HG03520 (cell line): ENCODE results near the gene ISG15.
"Not testable (repeated sequence)": the region's sequence is repeated elsewhere in the genome, so short reads cannot be mapped to it uniquely, and the experiment has no call there.

ENCODE experiments used
- ATAC-seq: cut with Tn5 transposase; IDR thresholded peaks from one replicate; pipeline ENCODE4 v1.9.1; 2021; ENCODE audit warnings: mild to moderate bottlenecking, moderate library complexity; ENCODE audit not compliant: unreplicated experiment

The ISG15 gene

DNA sequence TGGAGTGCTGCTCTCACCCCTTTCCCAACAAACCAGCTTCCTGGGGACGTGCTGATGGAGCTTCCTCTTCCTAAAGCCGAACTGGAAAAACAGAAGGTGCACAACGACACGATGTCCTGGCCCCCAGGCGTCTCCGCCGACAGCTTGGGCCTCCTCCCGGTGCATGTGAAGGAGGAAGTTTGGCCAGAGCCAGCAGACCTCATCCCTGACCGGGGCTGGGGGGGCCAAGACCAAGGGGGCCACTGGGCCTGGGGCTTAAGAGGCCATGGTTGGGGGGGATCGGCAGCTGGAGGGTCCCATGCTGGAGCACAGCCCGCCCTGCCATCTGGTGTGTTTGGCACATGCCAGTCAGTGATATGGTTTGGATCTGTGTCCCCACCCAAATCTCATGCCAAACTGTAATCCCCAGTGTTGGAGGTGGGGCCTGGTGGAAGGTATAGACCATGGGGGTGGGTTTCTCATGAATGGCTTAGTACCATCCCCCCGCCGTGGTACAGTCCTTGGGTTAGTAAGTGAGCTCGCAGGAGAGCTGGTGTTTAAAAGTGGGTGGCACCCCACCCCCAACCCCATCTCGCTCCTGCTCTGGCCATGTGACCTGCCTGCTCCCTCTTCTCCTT, 19.8 kb upstream of the ISG15 start:
- no peak for ATAC-seq

DNA sequence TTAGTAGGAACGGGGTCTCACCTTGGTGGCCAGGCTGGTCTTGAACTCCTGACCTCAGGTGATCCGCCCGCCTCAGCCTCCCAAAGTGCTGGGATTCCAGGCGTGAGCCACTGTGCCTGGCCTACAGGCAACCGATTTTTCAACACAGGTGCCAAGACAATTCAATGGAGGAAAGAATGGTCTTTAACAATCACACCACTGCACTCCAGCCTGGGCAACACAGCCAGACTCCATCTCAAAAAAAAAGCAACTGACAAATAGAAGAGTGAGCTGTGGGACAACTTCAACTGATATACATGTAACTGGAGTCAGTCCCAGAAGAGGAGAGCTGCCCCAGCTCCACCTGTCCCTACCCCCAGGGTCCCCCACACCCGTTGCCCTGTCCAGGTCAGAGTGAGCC, 18.8 kb upstream of the ISG15 start:
- ATAC-seq: not testable (repeated sequence)

DNA sequence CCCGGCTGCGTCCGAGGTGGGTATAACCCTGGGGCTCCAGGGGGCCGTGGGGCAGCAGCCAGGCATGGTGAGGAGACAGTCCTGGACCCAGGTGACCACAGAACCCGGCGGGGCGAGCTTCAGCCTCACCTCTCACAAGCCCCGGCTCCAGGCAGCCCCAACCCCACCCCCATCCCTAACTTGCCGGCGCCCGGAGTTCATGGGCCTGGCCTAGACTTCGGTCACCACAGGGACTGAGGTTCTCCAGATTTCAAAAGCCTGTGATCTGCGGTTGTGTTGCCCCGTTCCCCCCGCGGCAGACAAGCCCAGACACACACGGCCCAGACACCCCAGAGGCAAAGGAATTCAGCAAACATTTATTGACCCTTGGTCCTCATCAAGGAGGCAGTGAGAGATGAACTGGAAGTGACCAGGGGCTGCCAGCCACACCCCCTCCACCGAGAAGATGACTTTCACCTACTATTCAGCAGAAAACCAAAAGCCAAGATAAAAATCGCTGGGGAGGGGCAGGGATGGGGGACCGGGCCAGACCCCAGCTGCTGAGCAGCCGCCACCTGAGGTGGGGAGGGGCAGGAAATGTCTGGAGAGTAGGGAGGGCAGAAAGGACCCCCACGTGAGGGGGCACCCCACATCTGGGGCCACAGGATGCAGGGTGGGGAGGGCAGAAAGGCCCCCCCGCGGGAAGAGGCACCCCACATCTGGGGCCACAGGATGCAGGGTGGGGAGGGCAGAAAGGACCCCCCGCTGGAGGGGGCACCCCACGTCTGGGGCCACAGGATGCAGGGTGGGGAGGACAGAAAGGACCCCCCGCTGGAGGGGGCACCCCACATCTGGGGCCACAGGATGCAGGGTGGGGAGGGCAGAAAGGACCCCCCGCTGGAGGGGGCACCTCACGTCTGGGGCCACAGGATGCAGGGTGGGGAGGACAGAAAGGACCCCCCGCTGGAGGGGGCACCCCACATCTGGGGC, 17.3 kb upstream of the ISG15 start:
- no peak for ATAC-seq

DNA sequence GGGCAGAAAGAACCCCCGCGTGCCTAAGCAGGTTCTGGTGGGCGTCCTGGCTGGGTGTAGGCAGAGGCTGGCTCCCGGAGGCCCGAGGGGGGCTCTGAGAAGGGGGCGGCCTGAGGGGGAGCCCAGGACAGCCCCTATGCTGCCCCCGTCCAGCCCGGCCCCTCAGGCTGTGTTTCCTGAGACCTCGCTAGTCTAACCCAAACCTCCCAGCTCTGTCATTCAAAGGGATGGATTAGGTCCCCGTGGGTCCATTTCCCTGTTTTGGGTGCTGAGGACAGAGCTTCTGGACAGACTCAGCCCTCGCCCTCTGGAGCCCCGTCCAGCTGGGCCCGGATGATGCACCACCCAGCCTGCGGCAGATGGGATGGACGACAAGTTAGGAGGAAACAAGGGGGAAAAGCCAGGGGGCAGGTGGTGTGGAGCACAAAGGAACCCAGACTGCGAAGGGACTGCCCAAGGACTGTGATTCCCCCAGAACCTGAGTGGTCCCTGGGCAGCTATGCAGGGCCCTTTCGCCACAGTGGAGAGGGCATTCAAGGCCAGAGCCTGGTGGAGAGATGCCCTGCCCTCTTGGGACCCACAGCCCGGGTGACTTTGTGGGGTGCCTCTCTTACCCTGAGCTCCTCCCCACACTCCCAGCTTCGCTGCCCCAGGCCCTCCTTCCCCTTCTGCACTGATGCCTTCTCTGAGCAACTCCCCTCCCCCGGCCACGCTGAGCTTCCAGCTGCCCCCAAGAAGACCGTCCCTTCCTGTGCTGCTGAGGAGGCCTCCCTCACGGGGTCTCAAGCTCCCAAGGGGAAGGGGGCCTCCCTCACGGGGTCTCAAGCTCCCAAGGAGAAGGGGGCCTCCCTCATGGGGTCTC, 16.2 kb upstream of the ISG15 start:
- no peak for ATAC-seq

DNA sequence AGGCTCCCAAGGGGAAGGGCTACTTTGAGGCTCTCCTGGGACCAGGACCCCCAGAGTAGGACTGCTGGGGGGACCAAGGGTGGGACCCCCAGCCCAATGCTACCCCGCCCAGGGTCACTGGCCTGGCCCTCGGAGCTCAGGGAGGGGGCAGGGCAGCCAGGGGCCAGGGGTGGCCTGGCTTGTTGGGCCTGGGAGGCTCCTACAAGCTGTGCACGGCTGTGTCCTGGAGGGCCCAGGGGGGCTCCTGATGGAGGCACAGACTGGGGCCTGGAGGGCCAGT, 15.6 kb upstream of the ISG15 start:
- ATAC-seq: no peak

DNA sequence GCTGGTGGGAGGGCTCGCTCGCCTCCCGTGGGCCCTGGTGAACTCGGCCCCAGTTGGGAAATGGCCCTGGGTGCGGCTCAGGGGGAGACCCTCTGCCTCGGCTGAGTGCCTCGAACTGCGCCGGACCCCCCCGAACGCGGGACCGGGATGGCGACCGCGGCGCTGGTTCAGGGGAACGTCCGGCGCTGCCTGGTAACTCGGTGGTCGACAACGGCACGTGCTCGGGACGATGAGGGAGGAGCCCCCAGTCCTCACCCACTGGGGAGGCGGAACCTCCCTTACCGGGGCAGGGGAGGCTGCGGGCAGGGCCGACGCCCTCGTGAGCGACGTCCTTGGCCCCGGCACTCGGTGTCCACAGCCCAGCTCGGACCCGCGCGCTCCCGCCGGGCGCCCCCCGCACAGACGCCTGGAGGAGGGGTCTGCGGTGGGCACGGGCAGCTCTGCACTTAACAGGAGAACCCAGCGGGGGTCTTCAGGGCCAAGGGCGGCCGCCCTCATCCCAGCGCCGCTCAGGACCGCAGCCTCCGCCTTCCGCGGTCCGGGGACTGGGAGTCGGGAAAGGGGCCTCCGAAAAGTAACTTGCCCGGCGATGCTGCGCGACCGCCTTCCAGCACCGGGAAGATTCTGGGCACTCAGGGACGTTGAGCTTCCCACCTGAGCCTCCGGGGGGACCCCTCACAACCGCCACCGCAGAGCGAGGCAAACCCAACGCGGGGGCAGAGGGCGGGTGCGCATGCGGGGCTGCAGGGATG, 15.1 kb upstream of the ISG15 start:
- no peak for ATAC-seq

DNA sequence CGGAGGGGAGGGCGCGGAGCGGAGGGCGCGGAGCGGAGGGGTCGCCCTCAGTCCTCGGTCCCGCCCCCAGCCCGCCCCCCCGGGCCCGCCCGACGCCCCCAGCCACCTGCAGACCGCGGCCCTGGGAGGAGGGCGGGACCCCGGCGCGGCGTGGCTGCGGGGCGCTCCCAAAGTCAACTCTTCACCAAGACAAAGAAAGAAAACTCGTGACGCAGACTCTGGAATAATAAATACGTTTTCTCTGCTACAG, 14.6 kb upstream of the ISG15 start:
- no peak for ATAC-seq

DNA sequence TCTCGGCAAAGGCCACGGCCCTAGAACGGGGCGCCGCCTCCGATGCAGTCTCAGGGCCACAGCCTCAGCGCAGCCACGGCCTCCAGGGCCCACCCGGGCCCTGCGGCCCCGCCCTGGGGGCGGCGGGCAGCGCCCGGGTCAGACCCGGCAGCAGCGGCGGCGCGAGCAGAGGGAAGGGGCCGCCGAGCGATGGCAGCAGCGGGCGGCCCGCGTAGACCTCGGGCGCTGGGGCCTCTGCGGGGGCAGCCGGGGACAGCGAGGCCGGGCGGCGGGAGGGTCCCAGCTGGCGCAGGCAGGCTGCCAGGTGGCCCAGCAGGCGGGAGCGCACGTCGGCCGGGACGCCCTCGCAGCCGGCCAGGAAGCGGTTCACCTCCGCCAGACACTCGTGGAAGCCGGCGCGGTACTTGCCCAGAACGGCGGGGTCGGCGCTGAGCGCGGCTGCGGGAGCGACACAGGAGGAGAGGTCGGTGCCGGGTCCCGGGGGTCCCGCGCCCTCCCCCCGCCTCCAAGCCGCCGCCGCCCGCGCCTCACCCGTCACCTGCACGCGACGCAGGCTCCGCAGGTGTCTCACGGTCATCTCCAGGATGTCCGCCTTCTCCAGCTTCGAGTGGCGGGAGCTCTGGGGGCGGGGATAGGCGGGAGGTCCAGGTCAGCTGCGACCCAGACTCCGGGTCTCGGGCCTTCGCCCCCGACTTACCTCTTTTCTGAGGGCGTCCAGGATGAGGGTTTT, 14.1 kb upstream of the ISG15 start:
- ATAC-seq: no peak

DNA sequence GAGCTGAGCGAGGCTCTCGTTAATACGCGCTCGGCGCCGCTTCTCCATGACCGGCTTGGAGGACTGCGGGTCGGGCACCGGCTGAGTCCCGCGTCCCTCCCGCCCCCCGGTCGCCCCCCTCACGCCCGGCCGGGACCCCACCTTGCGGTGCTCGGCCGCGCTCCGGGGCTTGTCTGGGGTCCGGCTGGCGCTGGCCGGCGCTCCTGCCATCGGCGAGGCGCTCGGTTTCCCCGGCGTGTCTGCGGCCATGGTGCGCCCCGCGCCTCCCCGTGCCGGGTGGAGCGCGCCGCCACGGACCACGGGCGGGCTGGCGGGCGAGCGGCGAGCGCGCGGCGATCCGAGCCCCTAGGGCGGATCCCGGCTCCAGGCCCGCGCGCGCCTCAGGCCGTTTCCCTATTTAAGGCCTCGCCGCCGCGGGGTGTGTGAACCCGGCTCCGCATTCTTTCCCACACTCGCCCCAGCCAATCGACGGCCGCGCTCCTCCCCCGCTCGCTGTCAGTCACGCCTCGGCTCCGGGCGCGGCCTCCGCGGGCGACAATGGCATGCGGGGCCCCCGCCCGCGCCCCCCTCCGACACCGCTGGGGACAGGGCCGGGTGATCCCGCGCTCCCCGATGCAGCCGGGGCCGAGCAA, 13.5 kb upstream of the ISG15 start, which contains the start of gene HES4:
Gene HES4 (minus strand): TSS at position 373 of the 632 bp plus-strand sequence. CDS start 124 bp downstream, at position 249.
- ATAC-seq: no peak

DNA sequence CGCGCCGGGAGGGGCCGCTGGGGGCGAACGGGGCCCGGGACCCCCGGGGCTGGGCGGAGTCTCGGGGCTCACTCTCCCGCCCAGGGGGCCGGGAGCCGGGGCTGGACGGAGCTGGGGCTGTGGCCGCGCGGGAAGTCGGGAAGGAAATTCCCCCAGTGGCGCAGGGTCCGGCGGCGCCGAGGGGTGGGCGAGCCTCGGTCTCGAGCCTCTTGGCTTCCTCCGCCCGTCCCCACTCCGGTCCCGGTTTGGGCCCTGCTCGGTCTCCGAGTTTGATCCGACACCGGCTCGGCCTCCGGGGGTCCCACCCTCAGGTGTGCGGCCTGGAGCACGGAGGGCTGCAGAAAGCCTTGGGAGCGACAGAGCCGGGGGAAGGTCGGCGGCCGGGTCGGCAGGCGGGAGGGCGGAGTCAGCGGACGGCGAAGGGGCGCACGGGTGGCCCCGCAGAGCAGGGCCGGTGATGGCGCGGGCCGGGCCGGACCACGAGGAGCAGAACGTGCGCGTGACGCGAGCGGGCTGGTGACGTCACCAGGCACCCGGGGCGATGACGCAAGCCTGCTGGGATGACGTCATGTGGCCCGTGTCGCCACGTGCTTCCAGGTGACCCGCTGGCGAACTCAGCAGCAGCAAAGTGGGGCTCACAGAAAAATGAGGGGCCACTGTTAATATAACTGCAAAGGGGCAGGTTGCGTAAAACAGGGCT, 12.8 kb upstream of the ISG15 start:
- ATAC-seq: no peak

DNA sequence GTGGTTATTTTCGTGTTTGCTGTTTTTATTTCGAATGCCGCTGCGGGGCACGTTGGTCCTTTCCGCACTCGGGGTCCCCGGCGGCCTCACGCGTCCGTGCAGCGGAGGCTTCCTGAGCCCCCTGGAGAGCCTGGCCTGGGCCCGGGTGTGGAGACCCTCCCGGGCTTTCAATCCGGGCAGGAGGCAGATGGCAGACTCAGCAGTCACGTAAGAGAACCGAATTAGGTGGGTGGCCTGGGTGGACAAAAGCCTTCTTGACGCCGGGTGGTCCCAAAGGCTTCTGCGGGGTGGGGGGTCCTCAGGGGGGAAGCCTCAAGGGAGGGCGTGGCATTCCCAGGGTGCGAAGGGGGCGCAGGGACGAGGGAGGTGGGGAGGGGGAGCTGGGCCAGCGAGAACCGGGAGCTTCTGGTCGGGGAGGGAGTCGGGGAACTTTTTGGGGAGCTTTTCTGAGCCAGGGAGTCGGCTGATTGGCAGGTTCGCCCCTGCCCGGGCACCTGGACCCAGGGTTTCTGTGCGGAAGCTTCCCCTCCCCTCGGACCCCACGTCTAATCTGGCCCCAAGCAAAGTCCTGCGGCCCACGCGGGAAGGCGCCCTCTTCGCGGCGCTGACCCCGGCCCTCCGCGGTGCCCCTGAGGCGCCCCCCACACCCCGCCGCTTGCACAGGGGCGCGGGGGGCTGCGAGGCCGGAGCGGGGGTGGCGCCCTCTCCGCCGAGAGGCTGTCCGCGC, 12.1 kb upstream of the ISG15 start:
- no peak for ATAC-seq

DNA sequence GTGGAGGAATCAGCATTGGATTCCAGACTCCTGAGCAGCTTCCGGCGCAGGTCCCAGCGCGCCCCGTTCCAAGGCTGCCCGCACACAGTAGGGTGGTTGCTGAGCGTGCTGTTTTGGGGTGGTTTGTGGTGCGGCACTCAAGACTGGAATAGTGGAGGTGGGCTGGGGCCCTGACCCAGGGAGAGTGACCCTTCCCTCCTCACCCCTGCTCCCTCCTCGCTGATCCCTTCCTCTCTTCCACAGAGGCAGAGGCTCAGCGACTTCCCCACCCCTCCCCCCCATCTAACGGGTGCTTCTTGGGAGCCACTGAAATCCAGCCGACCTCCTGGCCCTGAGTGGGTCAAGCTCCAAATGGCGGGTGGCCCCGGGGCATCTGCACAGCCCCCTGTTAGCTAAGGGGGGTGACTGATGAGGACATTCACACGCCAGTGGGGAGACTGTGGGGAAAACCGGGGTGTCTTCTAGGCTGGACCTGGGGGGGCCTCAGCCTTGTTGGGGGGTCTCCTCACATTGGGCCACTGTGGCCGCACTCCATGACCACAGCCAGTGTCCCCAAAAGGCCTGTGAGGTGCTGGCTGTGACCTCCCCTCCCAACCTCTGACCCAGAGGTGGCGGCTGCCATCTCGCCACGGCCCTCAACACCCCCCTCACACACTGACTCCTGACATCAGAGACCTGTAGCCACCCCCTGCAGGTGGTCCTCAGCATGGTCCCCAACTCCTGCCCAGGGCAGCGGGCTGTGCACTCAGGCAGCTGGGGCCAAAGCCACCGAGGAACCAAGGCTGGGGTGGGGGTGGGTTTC, 9.5 kb upstream of the ISG15 start:
- ATAC-seq: no peak

DNA sequence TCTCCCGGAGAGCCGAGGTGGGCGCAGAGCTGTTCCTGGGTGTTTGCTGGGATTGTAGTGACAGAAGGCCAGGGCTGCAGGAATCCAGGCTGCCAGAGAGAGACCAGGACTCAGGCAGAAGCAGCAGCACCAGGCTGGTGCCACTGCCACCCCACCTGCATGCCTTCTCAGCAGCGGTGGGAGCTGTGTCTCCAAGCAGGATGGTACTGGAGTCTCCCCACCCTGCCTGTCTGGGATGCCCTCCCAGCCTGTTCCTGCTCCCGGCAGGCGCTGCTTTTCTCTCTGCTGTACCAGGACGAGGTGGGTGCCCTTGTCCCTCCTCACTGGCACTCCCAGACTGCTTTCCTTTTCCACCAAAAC, 8.9 kb upstream of the ISG15 start:
- ATAC-seq: no peak

DNA sequence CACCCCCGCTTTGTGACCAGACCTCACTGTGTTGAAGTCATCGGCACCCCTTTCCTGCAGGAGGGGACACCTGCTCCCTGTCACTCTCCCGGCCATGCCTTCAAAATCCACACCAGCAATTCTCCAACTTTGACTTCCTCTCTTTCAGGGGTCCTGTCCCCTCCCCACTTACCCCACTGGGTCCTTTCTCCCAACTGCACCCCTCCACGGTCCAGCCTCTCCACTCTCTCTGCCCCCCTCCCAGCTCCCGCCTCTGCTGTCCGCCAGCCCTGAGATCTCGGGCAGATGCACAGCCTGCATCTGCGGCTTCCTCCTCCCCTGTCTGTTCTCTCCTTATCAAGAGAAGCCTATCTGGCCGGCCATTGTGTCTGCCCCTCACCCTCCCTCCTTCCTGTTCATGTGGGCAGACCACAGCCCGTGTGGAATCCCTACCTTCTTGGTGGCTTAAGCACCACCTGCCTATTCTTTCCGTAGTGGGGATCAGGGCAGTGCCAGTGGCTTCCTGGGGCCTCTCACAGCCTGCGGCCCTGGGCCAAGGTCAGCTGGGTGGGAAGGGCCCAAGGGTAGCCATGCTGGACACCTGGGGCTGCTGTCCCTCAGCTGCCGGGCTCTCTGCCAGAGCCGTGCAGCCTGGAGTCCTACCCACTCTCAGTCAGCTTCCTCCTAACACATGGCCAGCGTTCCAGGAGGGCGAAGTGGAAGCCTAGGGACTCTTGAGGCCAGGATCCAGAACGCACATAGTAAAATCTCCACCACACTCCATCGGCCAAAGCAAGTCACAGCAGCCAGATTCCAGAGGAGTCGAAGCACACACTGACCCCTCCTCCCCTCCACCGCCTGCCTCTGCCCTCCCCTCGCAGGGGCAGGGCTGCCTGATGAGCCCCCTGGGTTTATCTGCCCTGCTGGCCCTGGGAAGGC, 8.3 kb upstream of the ISG15 start:
- ATAC-seq: no peak

DNA sequence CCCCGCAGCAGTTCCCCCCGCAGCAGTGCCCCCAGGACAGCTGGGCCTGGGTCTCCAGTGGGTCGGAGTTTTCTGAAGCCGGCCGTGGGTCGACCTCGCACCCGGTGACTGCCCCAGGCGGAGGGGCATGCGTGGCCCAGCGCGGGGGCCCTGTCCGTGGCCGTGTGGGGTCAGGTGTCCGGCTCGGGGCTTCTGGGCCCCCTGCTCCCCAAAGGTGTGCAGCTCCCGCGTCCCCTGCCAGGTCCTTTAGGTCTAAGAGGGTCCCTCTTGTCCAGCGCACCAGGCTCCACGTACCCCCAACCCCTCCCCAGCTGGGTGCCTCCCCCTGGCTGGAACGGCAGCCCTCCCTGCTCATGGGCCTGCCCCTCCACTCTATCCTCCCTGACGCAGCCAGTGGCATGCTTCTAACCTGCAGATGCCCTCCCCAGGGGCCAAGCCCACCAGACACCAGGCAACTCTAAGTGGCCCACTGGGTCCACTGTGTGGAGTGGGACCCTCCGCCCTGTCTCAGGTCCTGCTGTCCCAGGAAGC, 7.5 kb upstream of the ISG15 start:
- no peak for ATAC-seq

DNA sequence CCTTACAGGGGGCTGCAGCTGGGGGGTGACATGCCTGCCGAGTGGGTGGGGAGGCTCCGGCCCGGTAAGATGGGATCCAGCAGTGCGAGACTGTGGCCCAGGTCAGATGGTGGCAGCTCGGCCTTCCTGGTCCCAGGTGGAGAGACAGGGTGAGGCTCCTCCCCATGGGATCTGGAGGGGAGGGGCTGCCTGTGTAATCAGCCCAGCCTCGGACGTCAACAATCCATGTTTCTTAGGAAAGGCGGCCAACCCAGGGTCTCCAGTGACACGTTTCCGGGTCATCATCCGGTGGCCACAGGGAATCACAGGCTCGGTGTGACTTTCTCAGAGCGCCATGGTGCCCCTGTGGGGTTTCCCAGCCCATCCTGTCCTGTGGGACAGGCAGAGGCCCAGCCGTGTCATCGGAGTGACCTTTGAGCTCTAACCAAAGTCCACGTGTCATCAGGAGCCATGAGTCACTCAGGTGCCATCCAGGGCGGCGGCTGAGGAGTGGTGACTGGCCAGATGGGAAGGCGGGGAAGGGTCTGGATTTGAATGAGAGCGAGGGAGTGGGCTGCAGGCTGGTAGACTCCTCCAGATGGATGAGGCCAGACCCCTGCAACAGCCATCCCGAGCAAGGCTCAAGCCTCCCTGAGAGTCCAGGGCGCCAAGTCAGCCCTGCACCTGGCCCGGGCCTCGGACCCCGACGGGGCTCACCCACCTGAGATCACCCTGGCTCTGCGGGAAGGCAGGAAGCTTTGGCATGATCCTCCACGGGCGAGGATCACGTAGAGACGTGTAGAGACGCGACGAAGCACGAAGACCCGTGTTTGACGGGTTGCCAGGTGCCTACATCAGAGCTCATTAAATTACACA, 6.8 kb upstream of the ISG15 start:
- ATAC-seq: no peak
